HEK293 (cell line): ENCODE results near the gene ITSN2.

Experiments
- CTCF ChIA-PET: fragments of 350-600 bp; formaldehyde crosslinking; extraction: SDS; loops from one replicate; lab custom pipeline; 2021; ENCODE audit warnings: antibody characterized with exemption; lab: Yijun Ruan, JAX
- POLR2A ChIA-PET: fragments of 300-600 bp; formaldehyde crosslinking; extraction: SDS; loops from one replicate; lab custom pipeline; 2020; ENCODE audit warnings: antibody characterized with exemption, inconsistent platforms; lab: Yijun Ruan, JAX
- H3K27ac ChIP-seq: fragments of 200-500 bp; sonication (Bioruptor generic); 2 replicates; pipeline ENCODE4 v1.5.1; 2014; ENCODE audit warnings: low read depth, low read length, control low read depth, inconsistent platforms; ENCODE audit errors: extremely low read depth
- H3K36me3 ChIP-seq, 2 experiments: fragments of 200-500 bp in 1 of 2; sonication (Bioruptor generic) in 1 of 2; 1 replicate in 1 of 2; 2 replicates in 1 of 2; pipeline ENCODE4 v1.5.1; 2014 to 2017; ENCODE audit warnings: inconsistent platforms in 2 of 2, low read length in 2 of 2; ENCODE audit not compliant: control insufficient read depth in 2 of 2, insufficient read depth in 1 of 2
- H3K4me1 ChIP-seq: fragments of 200-500 bp; sonication (Bioruptor generic); 2 replicates; pipeline ENCODE4 v1.5.1; 2014; ENCODE audit warnings: mild to moderate bottlenecking, low read length, inconsistent platforms; ENCODE audit not compliant: control insufficient read depth, insufficient read depth
- H3K4me3 ChIP-seq: 2 replicates; pipeline ENCODE4 v1.5.1; 2011; ENCODE audit warnings: low read depth, mild to moderate bottlenecking, control low read depth, low read length, moderate library complexity
- H3K9me3 ChIP-seq: fragments of 200-500 bp; sonication (Bioruptor generic); 2 replicates; pipeline ENCODE4 v1.5.1; 2014; ENCODE audit warnings: low read depth, low read length, inconsistent platforms; ENCODE audit not compliant: control insufficient read depth, insufficient read depth
- BCL11A ChIP-seq: fragments of 450-650 bp; formaldehyde crosslinking; IDR thresholded peaks from 2 replicates; pipeline ENCODE4 v1.5.1; 2016; ENCODE audit warnings: low read depth, missing biosample characterization, missing genetic modification characterization
- HOXA7 ChIP-seq: sonication (generic); formaldehyde crosslinking; IDR thresholded peaks from 2 replicates; pipeline ENCODE4 v1.8.1; 2022; ENCODE audit warnings: missing genetic modification reagents, borderline replicate concordance
- KLF16 ChIP-seq: fragments of 450-650 bp; formaldehyde crosslinking; IDR thresholded peaks from 2 replicates; pipeline ENCODE4 v1.5.1; 2017; ENCODE audit warnings: missing biosample characterization, missing genetic modification characterization
- KLF7 ChIP-seq: fragments of 450-650 bp; formaldehyde crosslinking; IDR thresholded peaks from 2 replicates; pipeline ENCODE4 v1.5.1; 2016; ENCODE audit warnings: missing biosample characterization, missing genetic modification characterization, borderline replicate concordance
- TCF7L2 ChIP-seq: IDR thresholded peaks from 2 replicates; pipeline ENCODE4 v1.6.1; 2011; ENCODE audit warnings: low read depth, mild to moderate bottlenecking, inconsistent platforms, low read length, moderate library complexity, borderline replicate concordance
- YY2 ChIP-seq: fragments of 450-650 bp; formaldehyde crosslinking; IDR thresholded peaks from 2 replicates; pipeline ENCODE4 v1.5.1; 2016; ENCODE audit warnings: missing biosample characterization, missing genetic modification characterization
- ZBTB11 ChIP-seq: fragments of 450-650 bp; formaldehyde crosslinking; conservative IDR thresholded peaks from 2 replicates; pipeline ENCODE4 v1.5.1; 2016; ENCODE audit warnings: low read depth, missing biosample characterization, missing genetic modification characterization
- ZBTB21 ChIP-seq: fragments of 450-650 bp; formaldehyde crosslinking; IDR thresholded peaks from 2 replicates; pipeline ENCODE4 v1.5.1; 2017; ENCODE audit warnings: missing biosample characterization, missing genetic modification characterization
- ZEB2 ChIP-seq: fragments of 450-650 bp; formaldehyde crosslinking; IDR thresholded peaks from 2 replicates; pipeline ENCODE4 v1.5.1; 2016; ENCODE audit warnings: missing biosample characterization, missing genetic modification characterization
- ZFP69B ChIP-seq: fragments of 450-650 bp; formaldehyde crosslinking; IDR thresholded peaks from 2 replicates; pipeline ENCODE4 v1.5.1; 2016; ENCODE audit warnings: missing biosample characterization, missing genetic modification characterization
- ZNF133 ChIP-seq: fragments of 450-650 bp; formaldehyde crosslinking; IDR thresholded peaks from 2 replicates; pipeline ENCODE4 v1.5.1; 2016; ENCODE audit warnings: missing biosample characterization, missing genetic modification characterization
- ZNF16 ChIP-seq: fragments of 450-650 bp; formaldehyde crosslinking; IDR thresholded peaks from 2 replicates; pipeline ENCODE4 v1.5.1; 2016; ENCODE audit warnings: low read depth, missing biosample characterization, missing genetic modification characterization
- ZNF184 ChIP-seq: fragments of 450-650 bp; IDR thresholded peaks from 2 replicates; pipeline ENCODE4 v1.5.1; 2018; ENCODE audit warnings: missing biosample characterization, mild to moderate bottlenecking, missing genetic modification characterization
- ZNF214 ChIP-seq: fragments of 450-650 bp; formaldehyde crosslinking; IDR thresholded peaks from 2 replicates; pipeline ENCODE4 v1.5.1; 2017; ENCODE audit warnings: missing biosample characterization, mild to moderate bottlenecking, missing genetic modification characterization, borderline replicate concordance
- ZNF26 ChIP-seq: fragments of 450-650 bp; formaldehyde crosslinking; IDR thresholded peaks from 2 replicates; pipeline ENCODE4 v1.5.1; 2016; ENCODE audit warnings: missing biosample characterization, missing genetic modification characterization
- ZNF341 ChIP-seq: fragments of 450-650 bp; formaldehyde crosslinking; IDR thresholded peaks from 2 replicates; pipeline ENCODE4; 2016; ENCODE audit warnings: low read depth, missing biosample characterization, missing genetic modification characterization
- ZNF514 ChIP-seq: fragments of 450-650 bp; formaldehyde crosslinking; IDR thresholded peaks from 2 replicates; pipeline ENCODE4 v1.5.1; 2016; ENCODE audit warnings: missing biosample characterization, missing genetic modification characterization
- ZNF555 ChIP-seq: fragments of 450-650 bp; formaldehyde crosslinking; conservative IDR thresholded peaks from 2 replicates; pipeline ENCODE4 v1.5.1; 2017; ENCODE audit warnings: missing biosample characterization, mild to moderate bottlenecking, missing genetic modification characterization, inconsistent platforms
- ZNF558 ChIP-seq: fragments of 450-650 bp; formaldehyde crosslinking; IDR thresholded peaks from 2 replicates; pipeline ENCODE4 v1.5.1; 2016; ENCODE audit warnings: missing biosample characterization, missing genetic modification characterization
- ZNF561 ChIP-seq: fragments of 450-650 bp; IDR thresholded peaks from 2 replicates; pipeline ENCODE4 v1.5.1; 2018; ENCODE audit warnings: missing biosample characterization, missing genetic modification characterization, borderline replicate concordance
- ZNF571 ChIP-seq: fragments of 450-650 bp; formaldehyde crosslinking; IDR thresholded peaks from 2 replicates; pipeline ENCODE4 v1.5.0; 2017; ENCODE audit warnings: missing biosample characterization, missing genetic modification characterization
- ZNF624 ChIP-seq: fragments of 450-650 bp; formaldehyde crosslinking; IDR thresholded peaks from 2 replicates; pipeline ENCODE4 v1.5.1; 2017; ENCODE audit warnings: missing biosample characterization, missing genetic modification characterization
- ZNF658 ChIP-seq: fragments of 450-650 bp; formaldehyde crosslinking; IDR thresholded peaks from 2 replicates; pipeline ENCODE4; 2016; ENCODE audit warnings: missing biosample characterization, missing genetic modification characterization
- ZNF677 ChIP-seq: fragments of 450-650 bp; IDR thresholded peaks from 2 replicates; pipeline ENCODE4 v1.5.0; 2018; ENCODE audit warnings: missing biosample characterization, mild to moderate bottlenecking, missing genetic modification characterization, moderate library complexity
- ZNF701 ChIP-seq: fragments of 450-650 bp; formaldehyde crosslinking; IDR thresholded peaks from 2 replicates; pipeline ENCODE4 v1.5.1; 2016; ENCODE audit warnings: missing biosample characterization, missing genetic modification characterization
- ZNF76 ChIP-seq: fragments of 450-650 bp; formaldehyde crosslinking; IDR thresholded peaks from 2 replicates; pipeline ENCODE4; 2016; ENCODE audit warnings: low read depth, missing biosample characterization, missing genetic modification characterization, borderline replicate concordance
- ZNF776 ChIP-seq: fragments of 450-650 bp; formaldehyde crosslinking; IDR thresholded peaks from 2 replicates; pipeline ENCODE4 v1.5.0; 2017; ENCODE audit warnings: missing biosample characterization, missing genetic modification characterization, borderline replicate concordance
- ZNF785 ChIP-seq: fragments of 450-650 bp; formaldehyde crosslinking; IDR thresholded peaks from 2 replicates; pipeline ENCODE4 v1.5.1; 2016; ENCODE audit warnings: missing biosample characterization, missing genetic modification characterization
- ZSCAN23 ChIP-seq: fragments of 450-650 bp; formaldehyde crosslinking; IDR thresholded peaks from 2 replicates; pipeline ENCODE4 v1.5.1; 2016; ENCODE audit warnings: missing biosample characterization, missing genetic modification characterization
- TF ChIP-seq, protein P1 (sequence below): IDR thresholded peaks from 2 replicates; pipeline ENCODE4 v1.6.1; 2011; ENCODE audit warnings: mild to moderate bottlenecking, low read depth, low read length, borderline replicate concordance
- TF ChIP-seq, protein P2 (sequence below): fragments of 450-650 bp; formaldehyde crosslinking; IDR thresholded peaks from 2 replicates; pipeline ENCODE4 v1.5.1; 2016; ENCODE audit warnings: missing biosample characterization, missing genetic modification characterization

ITSN2 gene

GRCh38 chr2:24363301-24363700, 3.0 kb upstream of the ITSN2 start:
- Histone ChIP-seq H3K9me3 (no peaks in the 10 kb centered on the region), H3K27ac (no peak overlapping the region), H3K4me1 (peaks cover 3% of the 10 kb centered on the region), H3K4me3 (no peak overlapping the region), H3K36me3 (no peaks in the 10 kb centered on the region)
- POLR2A ChIA-PET, result no interaction called here
- CTCF ChIA-PET, result no interaction called here
- TF ChIP-seq ZNF624 (tag by site-specific recombination), result no peak
- TF ChIP-seq ZNF677 (tag by site-specific recombination), result no peak
- TF ChIP-seq ZNF555 (tag by site-specific recombination), result no peak
- TF ChIP-seq ZNF701 (tag by site-specific recombination), result no peak
- TF ChIP-seq ZNF341, result no peak
- TF ChIP-seq BCL11A (tag by site-specific recombination), result no peak
- TF ChIP-seq ZNF214, result no peak
- no peak for TF ChIP-seq ZBTB21 (tag by site-specific recombination)
- TF ChIP-seq, protein P1, sequence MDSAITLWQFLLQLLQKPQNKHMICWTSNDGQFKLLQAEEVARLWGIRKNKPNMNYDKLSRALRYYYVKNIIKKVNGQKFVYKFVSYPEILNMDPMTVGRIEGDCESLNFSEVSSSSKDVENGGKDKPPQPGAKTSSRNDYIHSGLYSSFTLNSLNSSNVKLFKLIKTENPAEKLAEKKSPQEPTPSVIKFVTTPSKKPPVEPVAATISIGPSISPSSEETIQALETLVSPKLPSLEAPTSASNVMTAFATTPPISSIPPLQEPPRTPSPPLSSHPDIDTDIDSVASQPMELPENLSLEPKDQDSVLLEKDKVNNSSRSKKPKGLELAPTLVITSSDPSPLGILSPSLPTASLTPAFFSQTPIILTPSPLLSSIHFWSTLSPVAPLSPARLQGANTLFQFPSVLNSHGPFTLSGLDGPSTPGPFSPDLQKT, result no peak
- no peak for TF ChIP-seq ZNF133 (tag by site-specific recombination)
- no peak for TF ChIP-seq ZNF184
- TF ChIP-seq ZEB2 (tag by site-specific recombination), result no peak
- TF ChIP-seq HOXA7, result no peak
- TF ChIP-seq ZNF561 (tag by site-specific recombination), result no peak
- TF ChIP-seq YY2 (tag by site-specific recombination), result no peak
- TF ChIP-seq ZNF558 (tag by site-specific recombination), result no peak
- TF ChIP-seq ZNF776, result no peak
- no peak for TF ChIP-seq ZNF16 (tag by site-specific recombination)
- no peak for TF ChIP-seq KLF7
- TF ChIP-seq, all 188 proteins: peak for 0

- ChIA-PET CTCF (no interaction called here), POLR2A (interaction anchor here (0.7 kb wide), 1 partner anchor 284 kb away, joined by 4 read pairs; no protein-coding TSS in a partner anchor)
- no peaks in the 10 kb centered on the region for H3K9me3 ChIP-seq
- H3K4me3 ChIP-seq, result no peak overlapping the region
- no peaks in the 10 kb centered on the region for H3K36me3 ChIP-seq
- TF ChIP-seq ZNF76, result no peak
- no peak for TF ChIP-seq ZSCAN23 (tag by site-specific recombination)
- no peak for TF ChIP-seq ZNF214
- TF ChIP-seq ZNF571 (tag by site-specific recombination), result no peak
- TF ChIP-seq, protein P2, sequence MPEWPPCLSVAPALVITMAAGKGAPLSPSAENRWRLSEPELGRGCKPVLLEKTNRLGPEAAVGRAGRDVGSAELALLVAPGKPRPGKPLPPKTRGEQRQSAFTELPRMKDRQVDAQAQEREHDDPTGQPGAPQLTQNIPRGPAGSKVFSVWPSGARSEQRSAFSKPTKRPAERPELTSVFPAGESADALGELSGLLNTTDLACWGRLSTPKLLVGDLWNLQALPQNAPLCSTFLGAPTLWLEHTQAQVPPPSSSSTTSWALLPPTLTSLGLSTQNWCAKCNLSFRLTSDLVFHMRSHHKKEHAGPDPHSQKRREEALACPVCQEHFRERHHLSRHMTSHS (tag by site-specific recombination), result no peak
- no peak for TF ChIP-seq TCF7L2
- no peak for TF ChIP-seq ZNF785 (tag by site-specific recombination)
- TF ChIP-seq KLF16 (tag by site-specific recombination), result no peak
- TF ChIP-seq ZNF184, result no peak
- no peak for TF ChIP-seq ZNF26 (tag by site-specific recombination)
- no peak for TF ChIP-seq ZNF658 (tag by site-specific recombination)
- TF ChIP-seq ZNF514 (tag by site-specific recombination), result no peak
- TF ChIP-seq ZFP69B, result no peak
- no peak for TF ChIP-seq ZBTB11 (tag by site-specific recombination)
- no peak for TF ChIP-seq KLF7
- TF ChIP-seq ZNF701 (tag by site-specific recombination), result no peak
- peaks cover 3% of the 10 kb centered on the region for H3K4me1 ChIP-seq
- H3K27ac ChIP-seq, result no peak overlapping the region
Observed at GRCh38 chr2:24362253-24362652, 1.9 kb upstream of the ITSN2 start.
